ENCODE data around the gene MAPK8. TPM values are rescaled to one million over a fixed set of nuclear protein-coding genes. Genes with fewer than 3 reads are reported as not detected.

MAPK8 gene
- total RNA-seq, 2 experiments from 2014 or later = 47.8 to 50.6 TPM

DNA sequence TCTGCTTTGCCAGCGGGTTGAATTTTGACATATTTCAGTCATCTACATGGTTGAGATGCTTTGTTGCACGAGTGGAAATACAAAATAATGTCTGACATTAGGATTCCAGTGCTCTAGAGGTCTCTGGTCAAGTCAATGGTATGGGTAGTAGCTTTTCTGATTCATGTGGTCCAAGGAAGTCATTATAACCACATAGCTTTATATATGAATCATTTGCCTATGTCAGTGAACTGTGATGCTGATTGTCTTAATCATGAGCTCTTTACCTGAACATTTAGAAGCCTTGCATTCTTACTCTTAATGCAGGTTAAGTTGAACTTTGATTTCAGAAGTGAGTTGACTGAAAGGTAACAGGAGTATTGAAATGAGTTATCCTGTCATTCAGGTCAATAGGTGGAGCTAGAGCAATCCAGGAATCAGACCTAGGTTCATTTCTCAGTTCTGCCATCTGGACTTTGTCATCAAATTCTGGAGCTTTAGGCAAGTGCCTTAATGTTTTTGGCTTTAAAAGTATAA lies 3.3 kb downstream of the MAPK8 start:
- Mint-ChIP-seq H3K4me3 (peak overlapping the region; percentile 25), H3K36me3 (ENCODE audit: low read depth) (no peaks in the 10 kb centered on the region), H3K9me3 (no peaks in the 10 kb centered on the region), H3K4me1 (ENCODE audit: low read depth) (peaks cover 66% of the 10 kb centered on the region), H3K27ac (peak overlapping the region; percentile 40), H3K27me3 (no peaks in the 10 kb centered on the region)
- TF ChIP-seq, protein P1, sequence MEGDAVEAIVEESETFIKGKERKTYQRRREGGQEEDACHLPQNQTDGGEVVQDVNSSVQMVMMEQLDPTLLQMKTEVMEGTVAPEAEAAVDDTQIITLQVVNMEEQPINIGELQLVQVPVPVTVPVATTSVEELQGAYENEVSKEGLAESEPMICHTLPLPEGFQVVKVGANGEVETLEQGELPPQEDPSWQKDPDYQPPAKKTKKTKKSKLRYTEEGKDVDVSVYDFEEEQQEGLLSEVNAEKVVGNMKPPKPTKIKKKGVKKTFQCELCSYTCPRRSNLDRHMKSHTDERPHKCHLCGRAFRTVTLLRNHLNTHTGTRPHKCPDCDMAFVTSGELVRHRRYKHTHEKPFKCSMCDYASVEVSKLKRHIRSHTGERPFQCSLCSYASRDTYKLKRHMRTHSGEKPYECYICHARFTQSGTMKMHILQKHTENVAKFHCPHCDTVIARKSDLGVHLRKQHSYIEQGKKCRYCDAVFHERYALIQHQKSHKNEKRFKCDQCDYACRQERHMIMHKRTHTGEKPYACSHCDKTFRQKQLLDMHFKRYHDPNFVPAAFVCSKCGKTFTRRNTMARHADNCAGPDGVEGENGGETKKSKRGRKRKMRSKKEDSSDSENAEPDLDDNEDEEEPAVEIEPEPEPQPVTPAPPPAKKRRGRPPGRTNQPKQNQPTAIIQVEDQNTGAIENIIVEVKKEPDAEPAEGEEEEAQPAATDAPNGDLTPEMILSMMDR (IDR thresholded peaks at IDR 0.05) = peak; percentile 59
- peak in 3 of 14 experiments; percentile 19 to 45 (median 44) for DNase-seq
- POLR2A ChIA-PET = interaction anchor here (0.6 to 0.8 kb wide), 2 partner anchors 12 to 346 kb away, joined by 3 read pairs; no protein-coding TSS in a partner anchor
- Histone ChIP-seq H3K27ac (ENCODE audit: low read depth in 1 of 2, low read length in 2 of 2) (no peak overlapping the region), H3K4me3 (ENCODE audit: low read length) (no peak overlapping the region), H3K9me3 (ENCODE audit: control insufficient read depth in 1 of 2, insufficient read depth in 1 of 2, low read length in 2 of 2) (no peaks in the 10 kb centered on the region), H3K27me3 (ENCODE audit: control insufficient read depth in 1 of 2, insufficient read depth in 2 of 2, low read length in 2 of 2) (no peaks in the 10 kb centered on the region), H3K4me1 (ENCODE audit: insufficient read depth, low read length) (peaks cover 15% of the 10 kb centered on the region), H3K36me3 (ENCODE audit: insufficient read depth, low read length) (no peaks in the 10 kb centered on the region)
- CTCF ChIA-PET = interaction anchor here (1.0 to 1.2 kb wide), 3 partner anchors 12 to 347 kb away, joined by 3 to 6 read pairs (median 4); no protein-coding TSS in a partner anchor
- intact Hi-C loops (cut with DNase I, micrococcal nuclease) = loop anchor here (5.0 to 10.0 kb wide), 4 partner anchors 55 to 1228 kb away; partner anchors contain the start of genes ERCC6 (in 1 of the 2) and ZNF488 (in 1 of the 2)
- ATAC-seq (ENCODE audit: poor library complexity) = no peak

DNA sequence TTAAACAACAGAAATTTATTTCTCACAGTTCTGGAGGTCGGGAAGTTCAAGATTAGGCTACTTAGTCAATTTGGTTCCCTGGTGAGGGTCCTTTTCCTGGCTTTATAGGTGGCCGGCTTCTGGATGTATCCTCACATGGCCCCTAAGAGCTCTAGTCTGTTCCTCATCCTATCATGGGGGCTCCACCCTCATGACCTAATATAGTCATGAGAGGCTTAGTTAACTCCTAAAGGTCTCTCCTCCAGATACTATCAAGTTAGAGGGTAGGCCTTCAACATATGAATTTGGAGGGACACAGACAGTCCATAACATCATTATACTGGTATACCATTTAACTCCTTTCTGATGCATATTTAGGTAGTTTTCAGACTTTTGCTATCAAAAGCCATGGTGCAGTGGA lies 7.6 kb downstream of the MAPK8 start:
- no peaks in the 10 kb centered on the region for H3K27me3 ChIP-seq (ENCODE audit: control insufficient read depth in 1 of 2, insufficient read depth in 2 of 2, low read length in 2 of 2)
- ChIA-PET POLR2A (no interaction called here), CTCF (no interaction called here)
- DNase-seq (no peak), ATAC-seq (ENCODE audit: poor library complexity) (no peak)
- no peaks in the 10 kb centered on the region for H3K27me3 Mint-ChIP-seq
- TF ChIP-seq, protein P1 (IDR thresholded peaks at IDR 0.05) = no peak
- H3K36me3 ChIP-seq (ENCODE audit: insufficient read depth, low read length) = no peaks in the 10 kb centered on the region
- H3K4me1 ChIP-seq (ENCODE audit: insufficient read depth, low read length) = peaks cover 11% of the 10 kb centered on the region
- intact Hi-C loops (cut with DNase I, micrococcal nuclease) = loop anchor here in 1 of 2 experiments (10.0 kb wide), 1 partner anchor 51 kb away; no protein-coding TSS in a partner anchor
- H3K36me3 Mint-ChIP-seq (ENCODE audit: low read depth) = no peaks in the 10 kb centered on the region
- H3K27ac ChIP-seq (ENCODE audit: low read depth in 1 of 2, low read length in 2 of 2) = no peak overlapping the region
- H3K27ac Mint-ChIP-seq = no peak overlapping the region
- H3K4me1 Mint-ChIP-seq (ENCODE audit: low read depth) = peaks cover 54% of the 10 kb centered on the region
- no peaks in the 10 kb centered on the region for H3K9me3 Mint-ChIP-seq
- H3K9me3 ChIP-seq (ENCODE audit: control insufficient read depth in 1 of 2, insufficient read depth in 1 of 2, low read length in 2 of 2) = no peaks in the 10 kb centered on the region
- no peak overlapping the region for H3K4me3 ChIP-seq (ENCODE audit: low read length)
- no peak overlapping the region for H3K4me3 Mint-ChIP-seq

DNA sequence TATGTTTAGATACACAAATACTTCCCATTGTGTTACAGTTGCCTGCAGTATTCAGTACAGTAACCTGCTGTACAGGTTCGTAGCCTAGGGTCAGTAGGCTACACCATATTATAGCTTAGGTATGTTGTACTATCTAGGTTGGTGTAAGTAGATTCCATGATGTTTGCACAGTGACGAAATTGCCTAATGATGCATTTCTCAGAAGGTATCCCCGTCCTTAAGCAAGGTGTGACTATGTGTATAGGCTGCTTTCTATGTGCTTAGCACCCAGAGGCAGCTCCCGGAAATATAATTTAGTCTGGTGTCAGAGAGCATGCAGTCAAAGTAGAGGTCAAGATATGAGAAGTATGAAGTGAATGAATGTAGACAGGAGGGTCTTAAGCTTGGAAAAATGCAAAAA lies 9.8 kb downstream of the MAPK8 start:
- POLR2A ChIA-PET = no interaction called here
- H3K9me3 ChIP-seq (ENCODE audit: control insufficient read depth in 1 of 2, insufficient read depth in 1 of 2, low read length in 2 of 2) = no peaks in the 10 kb centered on the region
- H3K4me3 ChIP-seq (ENCODE audit: low read length) = no peak overlapping the region
- intact Hi-C loops (cut with DNase I, micrococcal nuclease) = loop anchor here in 1 of 2 experiments (10.0 kb wide), 1 partner anchor 49 kb away; no protein-coding TSS in a partner anchor
- peaks cover 11% of the 10 kb centered on the region for H3K4me1 ChIP-seq (ENCODE audit: insufficient read depth, low read length)
- Mint-ChIP-seq H3K27me3 (no peaks in the 10 kb centered on the region), H3K4me3 (no peak overlapping the region), H3K4me1 (ENCODE audit: low read depth) (peaks cover 40% of the 10 kb centered on the region), H3K27ac (no peak overlapping the region), H3K36me3 (ENCODE audit: low read depth) (no peaks in the 10 kb centered on the region), H3K9me3 (no peaks in the 10 kb centered on the region)
- TF ChIP-seq, protein P1 (IDR thresholded peaks at IDR 0.05) = no peak
- no peak overlapping the region for H3K27ac ChIP-seq (ENCODE audit: low read depth in 1 of 2, low read length in 2 of 2)
- ATAC-seq (ENCODE audit: poor library complexity) (no peak), DNase-seq (no peak)
- H3K27me3 ChIP-seq (ENCODE audit: control insufficient read depth in 1 of 2, insufficient read depth in 2 of 2, low read length in 2 of 2) = no peaks in the 10 kb centered on the region
- CTCF ChIA-PET = no interaction called here
- H3K36me3 ChIP-seq (ENCODE audit: insufficient read depth, low read length) = no peaks in the 10 kb centered on the region

Measured in CD4-positive, alpha-beta T cell (primary cell).